HG03095 (cell line): ENCODE data around the gene KCNT1.

Experiments
- ATAC-seq: cut with Tn5 transposase; IDR thresholded peaks from one replicate; pipeline ENCODE4 v1.9.1; 2021; ENCODE audit warnings: moderate library complexity; ENCODE audit not compliant: unreplicated experiment

The KCNT1 gene

DNA sequence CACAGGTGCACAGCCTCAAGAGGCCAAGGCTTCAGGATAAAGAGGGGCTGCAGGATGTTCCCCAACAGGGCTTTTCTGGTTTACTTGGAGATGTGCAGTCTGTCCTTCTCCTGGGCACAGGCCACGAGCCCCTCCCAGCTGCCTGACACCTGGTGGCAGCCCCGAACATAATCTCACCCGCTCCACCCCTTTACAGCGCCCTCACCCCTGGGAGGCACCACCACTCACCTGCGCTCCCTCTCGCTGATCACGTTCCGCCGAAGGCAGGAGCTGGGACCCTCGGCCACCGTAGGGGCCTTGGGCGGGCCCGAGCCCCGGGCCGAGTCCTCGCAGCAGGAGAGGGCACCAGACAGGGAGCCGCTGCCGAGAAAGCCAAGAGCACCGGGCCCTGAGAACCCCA lies 3.2 kb upstream of the KCNT1 start:
- no peak for ATAC-seq

DNA sequence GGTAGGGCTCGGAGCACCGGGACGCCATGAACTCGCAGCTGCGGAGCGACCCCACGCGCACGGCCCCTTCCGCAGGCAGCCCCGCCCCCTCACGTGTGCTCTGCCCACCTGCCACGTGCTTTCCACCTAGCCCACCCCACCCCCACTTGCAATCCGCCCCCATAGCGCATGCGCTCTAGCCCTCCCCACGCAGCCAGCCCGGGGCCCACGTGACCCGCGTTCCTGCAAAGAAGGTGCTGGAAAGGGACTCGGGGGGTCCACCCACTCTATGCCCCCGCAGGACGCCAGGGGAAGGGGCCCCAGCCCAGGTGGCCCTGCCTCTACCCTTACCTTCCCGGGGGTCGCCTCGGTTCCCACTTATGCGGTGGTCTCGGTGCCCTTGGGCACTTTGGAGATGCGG lies 2.5 kb upstream of the KCNT1 start, which contains the start of gene SOHLH1:
Gene SOHLH1 (minus strand): TSS at position 42 of the 400 bp plus-strand sequence. CDS start 14 bp downstream, at position 28.
- no peak for ATAC-seq

DNA sequence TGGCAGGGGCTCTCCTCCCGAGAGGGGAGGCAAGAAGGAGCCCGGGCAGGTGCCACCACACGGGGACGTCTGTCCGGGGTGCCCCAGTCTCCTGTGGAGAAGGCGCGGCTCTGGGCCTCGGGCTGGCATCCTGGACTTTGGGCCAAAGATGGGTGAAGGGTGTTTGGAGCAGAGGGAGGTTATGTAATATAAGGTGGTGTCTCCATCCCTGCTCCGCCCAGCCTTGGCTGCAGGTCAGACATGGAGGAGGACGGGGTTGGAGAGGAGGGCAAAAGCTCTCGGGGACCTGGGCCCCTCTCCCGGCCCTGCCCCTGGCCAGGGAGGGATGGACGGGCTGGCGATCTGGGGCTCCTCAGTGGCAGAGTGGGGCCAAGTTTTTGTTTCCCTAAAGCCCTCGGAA lies 1.5 kb upstream of the KCNT1 start:
- ATAC-seq = no peak

- no peak for ATAC-seq
These were observed 672 bp upstream of the KCNT1 start for GRCh38 chr9:135701067-135701958.

- no peak for ATAC-seq
These were observed 1.7 kb downstream of the KCNT1 start for GRCh38 chr9:135703726-135704125.

GRCh38 chr9:135704483-135704882 lies 2.5 kb downstream of the KCNT1 start:
- ATAC-seq = no peak

DNA sequence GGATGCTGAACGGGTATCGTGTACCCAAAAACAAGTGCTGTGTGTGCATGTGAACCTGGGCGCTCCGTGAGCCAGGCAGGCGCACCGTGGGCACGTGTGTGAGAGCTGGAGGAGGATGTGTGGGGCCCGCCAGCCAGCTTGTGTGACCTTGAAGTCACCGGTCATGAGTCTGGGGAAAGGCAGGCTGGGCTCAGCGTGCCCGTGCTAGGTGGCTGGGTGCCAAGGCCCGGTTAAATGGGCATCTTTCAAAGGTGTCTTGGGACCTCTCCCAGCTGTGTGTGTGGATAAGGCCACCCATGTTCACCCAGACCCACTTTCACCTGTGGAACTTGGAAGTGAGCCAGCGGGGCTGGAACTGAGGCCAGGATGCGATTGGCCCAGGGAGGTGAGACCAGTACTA lies 3.4 kb downstream of the KCNT1 start:
- no peak for ATAC-seq

GRCh38 chr9:135706288-135706687 lies 4.3 kb downstream of the KCNT1 start:
- no peak for ATAC-seq

DNA sequence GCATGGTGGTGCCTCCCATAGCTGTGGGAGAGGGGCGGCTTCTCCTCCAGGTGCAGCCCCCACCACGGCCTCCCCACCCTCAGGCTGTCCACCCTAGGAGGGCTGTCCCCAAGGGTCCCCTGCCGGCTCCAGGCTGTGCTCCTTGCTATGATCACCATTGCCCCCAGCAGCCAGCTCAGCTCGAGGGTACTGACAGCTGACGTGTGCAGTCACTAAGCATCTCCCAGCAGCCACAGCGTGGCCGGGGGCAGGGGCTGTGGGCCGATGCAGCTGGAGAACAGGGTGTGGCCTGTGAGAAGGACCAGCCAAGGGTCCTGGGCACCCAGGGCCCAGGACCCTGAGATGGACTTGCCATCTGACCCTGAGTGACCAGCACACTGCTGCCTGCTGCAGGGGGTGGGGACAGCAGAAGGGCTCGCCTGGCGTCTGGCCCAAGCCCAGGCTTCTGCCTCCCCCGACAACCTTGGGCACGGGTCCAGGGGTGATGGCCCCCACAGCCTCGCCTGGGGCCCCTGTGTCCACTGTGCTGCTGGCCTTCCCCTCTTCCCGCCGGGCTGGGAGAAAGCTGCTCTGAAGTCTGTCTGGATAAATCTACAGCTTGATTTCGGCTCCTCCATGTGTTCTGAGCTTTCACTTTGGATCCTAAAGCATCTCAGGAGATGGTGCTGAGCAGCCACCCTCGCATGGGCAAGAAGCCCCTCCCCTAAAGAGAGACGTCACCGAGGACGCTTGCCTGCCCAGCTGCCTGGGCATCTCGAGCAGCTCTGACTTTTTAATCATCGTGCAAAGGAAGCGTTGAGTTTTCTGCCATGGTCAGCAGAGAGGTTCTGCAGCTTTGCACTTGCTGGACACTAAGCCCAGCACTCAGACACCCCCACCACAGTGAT lies 5.5 kb downstream of the KCNT1 start:
- ATAC-seq = no peak

DNA sequence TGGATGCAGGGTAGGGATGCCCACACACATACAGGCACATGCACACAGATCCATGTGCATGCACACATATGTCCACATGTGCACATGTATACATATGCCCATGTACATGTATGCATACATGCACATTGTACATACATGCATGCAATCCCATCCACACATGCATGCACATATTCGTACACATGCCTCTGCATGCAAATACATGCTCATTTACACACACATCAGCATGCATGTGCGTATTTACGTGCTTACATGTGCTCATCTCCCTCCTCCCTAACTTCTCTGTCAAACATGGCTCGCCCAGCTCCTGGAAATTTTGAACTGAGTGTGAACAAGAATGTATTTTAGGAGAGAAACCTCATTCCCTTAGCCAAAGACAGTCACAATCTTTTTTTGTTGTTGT lies 6.2 kb downstream of the KCNT1 start:
- no peak for ATAC-seq

- no peak for ATAC-seq
These were observed 9.4 kb downstream of the KCNT1 start for GRCh38 chr9:135711391-135711790.

- ATAC-seq = no peak
These were observed 9.9 kb downstream of the KCNT1 start for GRCh38 chr9:135711881-135712280.

GRCh38 chr9:135712613-135713295 lies 10.8 kb downstream of the KCNT1 start:
- ATAC-seq = no peak

- no peak for ATAC-seq
These were observed 12.5 kb downstream of the KCNT1 start for GRCh38 chr9:135714242-135715055.

- ATAC-seq = no peak
These were observed 13.1 kb downstream of the KCNT1 start for GRCh38 chr9:135715056-135715595.

DNA sequence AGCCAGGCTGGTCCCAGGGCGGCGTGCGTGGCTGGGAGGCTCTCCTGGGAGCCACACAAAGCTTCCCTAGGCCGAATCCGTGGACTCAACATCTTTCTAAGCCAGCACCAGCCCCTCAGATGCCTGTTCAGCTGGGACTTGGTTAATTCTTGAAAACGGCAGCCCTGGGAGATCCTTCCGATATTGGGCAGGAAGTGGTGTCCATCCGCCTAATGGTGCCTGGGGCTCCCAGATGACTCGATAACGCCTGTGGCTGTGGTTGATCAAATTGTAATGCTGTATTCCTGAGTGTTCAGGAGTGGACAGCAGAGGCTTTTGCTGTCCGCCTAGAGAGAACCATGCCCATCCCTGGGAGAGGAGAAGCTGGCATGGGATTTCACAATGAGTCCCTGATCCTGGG lies 14.1 kb downstream of the KCNT1 start:
- no peak for ATAC-seq

DNA sequence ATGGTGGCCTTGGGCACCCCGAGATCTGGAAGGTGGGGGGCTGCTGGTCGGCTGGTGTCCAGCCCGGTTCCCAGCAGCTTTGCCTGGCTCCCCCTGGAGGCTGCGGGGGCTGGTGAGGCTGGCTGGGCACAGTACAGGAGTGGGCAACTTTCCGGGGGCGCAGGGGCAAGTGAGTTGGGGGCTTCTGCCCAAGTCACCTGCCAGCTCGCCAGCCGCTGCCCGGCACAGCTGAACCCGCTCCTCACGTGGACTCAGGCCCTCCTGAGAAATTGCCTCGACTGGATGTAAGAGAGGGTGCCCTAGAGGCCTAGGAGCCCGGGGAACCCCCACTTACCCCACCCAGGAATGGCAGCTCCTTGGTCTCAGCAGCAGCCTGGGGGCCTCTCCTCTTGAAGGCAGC lies 15.4 kb downstream of the KCNT1 start:
- ATAC-seq = no peak

DNA sequence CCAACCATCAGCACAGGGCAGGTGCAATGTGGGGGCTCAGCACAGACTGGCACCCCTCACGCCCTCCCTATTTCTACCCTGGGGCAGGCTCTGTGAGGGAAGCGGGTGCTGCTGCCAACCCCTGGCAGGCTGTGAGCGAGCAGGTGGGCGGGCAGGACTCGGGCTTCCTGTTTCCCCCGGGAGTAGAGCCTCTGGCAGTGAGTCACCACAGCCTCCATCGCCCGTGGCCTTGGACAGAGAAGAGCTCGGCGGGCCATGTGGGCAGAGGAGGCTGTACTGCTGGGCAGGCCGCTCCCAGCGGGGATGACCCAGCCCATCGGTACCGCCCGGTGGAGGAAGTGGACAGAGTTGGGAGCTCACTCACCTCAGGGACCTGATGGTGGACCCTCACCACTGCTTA lies 16.6 kb downstream of the KCNT1 start:
- ATAC-seq = no peak

DNA sequence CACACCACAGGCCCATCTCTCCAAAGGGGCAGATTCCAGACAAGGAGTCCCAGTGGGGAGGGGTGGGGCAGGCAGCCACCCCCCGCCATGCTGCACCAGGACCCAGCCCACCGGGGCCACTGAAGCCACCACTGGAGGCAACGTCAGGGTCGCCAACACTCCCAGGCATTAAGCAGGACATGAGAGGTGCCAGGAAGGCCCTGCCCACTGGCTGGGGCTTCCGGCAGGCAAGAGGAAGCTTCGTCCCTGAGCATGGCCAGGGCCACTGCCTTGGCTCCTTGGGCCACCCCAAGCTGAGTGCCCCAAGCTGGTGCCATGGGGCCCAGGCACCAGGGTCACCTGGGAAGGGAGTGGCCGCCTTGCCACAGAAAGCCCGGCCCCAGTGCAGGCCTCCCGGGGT lies 17.5 kb downstream of the KCNT1 start:
- no peak for ATAC-seq

GRCh38 chr9:135722365-135722764 lies 20.4 kb downstream of the KCNT1 start:
- ATAC-seq = no peak
